GM12878 (cell line): ENCODE data around the gene GBP4.

ENCODE experiments used
- POLR2AphosphoS5 ChIP-seq: IDR thresholded peaks from 2 replicates; pipeline ENCODE4 v1.6.1; 2011; ENCODE audit warnings: mild to moderate bottlenecking, low read length, inconsistent platforms
- SREBF2 ChIP-seq: IDR thresholded peaks from 2 replicates; pipeline ENCODE4 v1.6.1; 2012; ENCODE audit warnings: mild to moderate bottlenecking, low read length

- TF ChIP-seq SREBF2 (no peak), POLR2AphosphoS5 (no peak)
These were observed 29.6 kb downstream of the GBP4 start for GRCh38 chr1:89169166-89169565.
